ENCODE results near the gene MMD. TPM values are rescaled to one million over a fixed set of nuclear protein-coding genes. Genes with fewer than 3 reads are reported as not detected.

The MMD gene
- total and polyA plus RNA-seq, 2 of the 13 experiments (the other 11 are each of a cell fraction or from before 2014, with no cell fraction given), result 121 to 225 TPM

DNA sequence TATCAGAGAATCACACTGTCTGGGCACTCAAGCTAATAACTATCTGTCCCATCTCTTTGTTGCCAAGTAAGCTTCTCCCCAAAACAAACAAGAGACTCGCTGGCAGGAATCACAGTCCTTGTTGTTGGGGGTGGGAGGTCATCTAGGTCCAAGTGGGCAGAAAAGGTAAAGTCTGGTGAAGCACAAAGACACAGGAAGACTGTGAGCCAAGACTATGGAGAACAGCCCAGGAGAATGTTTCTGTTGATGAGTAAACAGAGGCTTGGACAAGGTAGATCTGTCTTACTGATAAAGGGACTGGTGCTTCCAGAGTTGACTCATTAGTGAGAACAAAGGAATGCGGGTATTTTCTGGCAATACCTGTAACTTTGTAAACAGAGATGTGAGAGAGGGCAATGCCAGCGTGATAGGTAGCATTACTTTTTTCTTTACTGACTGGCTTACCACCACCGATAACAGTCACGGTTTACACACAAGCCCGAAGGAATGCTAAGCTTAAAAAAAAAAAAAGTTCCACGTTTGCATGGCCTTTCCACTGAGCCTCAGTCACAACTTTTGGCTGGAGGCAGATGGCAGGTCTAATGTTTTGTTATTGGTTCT, 11.5 kb upstream of the MMD start (continued):
- TF ChIP-seq, protein P1, sequence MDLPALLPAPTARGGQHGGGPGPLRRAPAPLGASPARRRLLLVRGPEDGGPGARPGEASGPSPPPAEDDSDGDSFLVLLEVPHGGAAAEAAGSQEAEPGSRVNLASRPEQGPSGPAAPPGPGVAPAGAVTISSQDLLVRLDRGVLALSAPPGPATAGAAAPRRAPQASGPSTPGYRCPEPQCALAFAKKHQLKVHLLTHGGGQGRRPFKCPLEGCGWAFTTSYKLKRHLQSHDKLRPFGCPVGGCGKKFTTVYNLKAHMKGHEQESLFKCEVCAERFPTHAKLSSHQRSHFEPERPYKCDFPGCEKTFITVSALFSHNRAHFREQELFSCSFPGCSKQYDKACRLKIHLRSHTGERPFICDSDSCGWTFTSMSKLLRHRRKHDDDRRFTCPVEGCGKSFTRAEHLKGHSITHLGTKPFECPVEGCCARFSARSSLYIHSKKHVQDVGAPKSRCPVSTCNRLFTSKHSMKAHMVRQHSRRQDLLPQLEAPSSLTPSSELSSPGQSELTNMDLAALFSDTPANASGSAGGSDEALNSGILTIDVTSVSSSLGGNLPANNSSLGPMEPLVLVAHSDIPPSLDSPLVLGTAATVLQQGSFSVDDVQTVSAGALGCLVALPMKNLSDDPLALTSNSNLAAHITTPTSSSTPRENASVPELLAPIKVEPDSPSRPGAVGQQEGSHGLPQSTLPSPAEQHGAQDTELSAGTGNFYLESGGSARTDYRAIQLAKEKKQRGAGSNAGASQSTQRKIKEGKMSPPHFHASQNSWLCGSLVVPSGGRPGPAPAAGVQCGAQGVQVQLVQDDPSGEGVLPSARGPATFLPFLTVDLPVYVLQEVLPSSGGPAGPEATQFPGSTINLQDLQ (CRISPR knock-in tag; IDR thresholded peaks at IDR 0.05), result no peak
- TF ChIP-seq ZNF7 (CRISPR knock-in tag; IDR thresholded peaks at IDR 0.05), result no peak
- 0 out of 2 replicates have a peak, but pooled peaks have one; percentile 12 for TF ChIP-seq ZFY (CRISPR knock-in tag; IDR thresholded peaks at IDR 0.05)
- no peak; the same call in 1 of the 2 replicates for TF ChIP-seq ZSCAN5A (CRISPR knock-in tag; IDR thresholded peaks at IDR 0.05; ENCODE audit: borderline replicate concordance)
- TF ChIP-seq NCOR1 (IDR thresholded peaks at IDR 0.05; ENCODE audit: borderline replicate concordance, low read length), result no peak
- no peak for TF ChIP-seq CAMTA2 (CRISPR knock-in tag; IDR thresholded peaks at IDR 0.05; ENCODE audit: borderline replicate concordance)
- TF ChIP-seq AGO2 (optimal IDR thresholded peaks at IDR 0.05; ENCODE audit: low read depth, low read length), result no peak
- TF ChIP-seq ZEB1 (IDR thresholded peaks at IDR 0.05; ENCODE audit: insufficient replicate concordance, low read depth), result peak; percentile 99
- TF ChIP-seq ISL2 (CRISPR knock-in tag; IDR thresholded peaks at IDR 0.05), result peak; percentile 88
- TF ChIP-seq HDAC2 (CRISPR knock-in tag; IDR thresholded peaks at IDR 0.05), result peak; percentile 60; the same call in 1 of the 2 replicates
- TF ChIP-seq, protein P2, sequence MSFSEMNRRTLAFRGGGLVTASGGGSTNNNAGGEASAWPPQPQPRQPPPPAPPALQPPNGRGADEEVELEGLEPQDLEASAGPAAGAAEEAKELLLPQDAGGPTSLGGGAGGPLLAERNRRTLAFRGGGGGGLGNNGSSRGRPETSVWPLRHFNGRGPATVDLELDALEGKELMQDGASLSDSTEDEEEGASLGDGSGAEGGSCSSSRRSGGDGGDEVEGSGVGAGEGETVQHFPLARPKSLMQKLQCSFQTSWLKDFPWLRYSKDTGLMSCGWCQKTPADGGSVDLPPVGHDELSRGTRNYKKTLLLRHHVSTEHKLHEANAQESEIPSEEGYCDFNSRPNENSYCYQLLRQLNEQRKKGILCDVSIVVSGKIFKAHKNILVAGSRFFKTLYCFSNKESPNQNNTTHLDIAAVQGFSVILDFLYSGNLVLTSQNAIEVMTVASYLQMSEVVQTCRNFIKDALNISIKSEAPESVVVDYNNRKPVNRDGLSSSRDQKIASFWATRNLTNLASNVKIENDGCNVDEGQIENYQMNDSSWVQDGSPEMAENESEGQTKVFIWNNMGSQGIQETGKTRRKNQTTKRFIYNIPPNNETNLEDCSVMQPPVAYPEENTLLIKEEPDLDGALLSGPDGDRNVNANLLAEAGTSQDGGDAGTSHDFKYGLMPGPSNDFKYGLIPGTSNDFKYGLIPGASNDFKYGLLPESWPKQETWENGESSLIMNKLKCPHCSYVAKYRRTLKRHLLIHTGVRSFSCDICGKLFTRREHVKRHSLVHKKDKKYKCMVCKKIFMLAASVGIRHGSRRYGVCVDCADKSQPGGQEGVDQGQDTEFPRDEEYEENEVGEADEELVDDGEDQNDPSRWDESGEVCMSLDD (CRISPR knock-in tag; IDR thresholded peaks at IDR 0.05; ENCODE audit: borderline replicate concordance), result peak; percentile 87; the same call in 1 of the 2 replicates
- TF ChIP-seq ATF4 (CRISPR knock-in tag; IDR thresholded peaks at IDR 0.05), result no peak
- TF ChIP-seq THAP7 (CRISPR knock-in tag; IDR thresholded peaks at IDR 0.05), result no peak
- TF ChIP-seq ZNF501 (CRISPR knock-in tag; IDR thresholded peaks at IDR 0.05), result peak; percentile 53; the same call in 1 of the 2 replicates
- no peak; the same call in 1 of the 2 replicates for TF ChIP-seq ZNF431 (CRISPR knock-in tag; IDR thresholded peaks at IDR 0.05; ENCODE audit: borderline replicate concordance, low read depth)
- no peak; the same call in 1 of the 2 replicates for TF ChIP-seq RCOR2 (CRISPR knock-in tag; IDR thresholded peaks at IDR 0.05)
- no peak; the same call in 1 of the 2 replicates for TF ChIP-seq ZNF567 (CRISPR knock-in tag; IDR thresholded peaks at IDR 0.05; ENCODE audit: borderline replicate concordance)
- TF ChIP-seq SKI (IDR thresholded peaks at IDR 0.05; ENCODE audit: partially characterized antibody), result no peak
- TF ChIP-seq, protein P3, sequence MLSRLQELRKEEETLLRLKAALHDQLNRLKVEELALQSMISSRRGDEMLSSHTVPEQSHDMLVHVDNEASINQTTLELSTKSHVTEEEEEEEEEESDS (CRISPR knock-in tag; IDR thresholded peaks at IDR 0.05; ENCODE audit: borderline replicate concordance), result peak; percentile 28; the same call in 1 of the 2 replicates
